Liver (tissue), 9 donors: ENCODE results near the gene EEFSEC. TPM values are rescaled to one million over a fixed set of nuclear protein-coding genes. Genes with fewer than 3 reads are reported as not detected.

Source experiments
- DNase-seq: peaks from one replicate; pipeline ENCODE4 v3.0.0-alpha.2; 2017; ENCODE audit warnings: low spot score
- H3K27ac ChIP-seq, 2 donors: one replicate each; pipeline ENCODE4 v1.7.0; 2013; ENCODE audit warnings: inconsistent platforms in 2 of 2, low read length in 2 of 2, control low read depth in 1 of 2, low read depth in 1 of 2, mild to moderate bottlenecking in 1 of 2
- H3K27me3 ChIP-seq, 4 donors: one replicate each; pipeline versions ENCODE4 v1.6.1 to v1.7.0; 2013; ENCODE audit warnings: low read length in 3 of 4, inconsistent platforms in 1 of 4, mild to moderate bottlenecking in 1 of 4, moderate library complexity in 1 of 4; ENCODE audit not compliant: control insufficient read depth in 4 of 4, insufficient read depth in 4 of 4
- H3K36me3 ChIP-seq, 4 donors: one replicate each; pipeline versions ENCODE4 v1.6.1 to v1.7.0; 2013; ENCODE audit warnings: low read length in 3 of 4, mild to moderate bottlenecking in 3 of 4, low read depth in 1 of 4, moderate library complexity in 1 of 4; ENCODE audit not compliant: control insufficient read depth in 4 of 4, insufficient read depth in 3 of 4
- H3K4me1 ChIP-seq, 4 donors: one replicate each; pipeline versions ENCODE4 v1.6.1 to v1.7.0; 2013; ENCODE audit warnings: low read length in 3 of 4, mild to moderate bottlenecking in 3 of 4, moderate library complexity in 1 of 4; ENCODE audit not compliant: control insufficient read depth in 4 of 4, insufficient read depth in 4 of 4
- H3K4me3 ChIP-seq, 3 donors: one replicate each; pipeline versions ENCODE4 v1.6.1 to v1.7.0; 2013; ENCODE audit warnings: low read length in 3 of 3, control low read depth in 1 of 3, low read depth in 1 of 3, mild to moderate bottlenecking in 1 of 3
- H3K9ac ChIP-seq, 2 donors: one replicate each; pipeline ENCODE4 v1.7.0; 2013; ENCODE audit warnings: low read length in 2 of 2, mild to moderate bottlenecking in 2 of 2, moderate library complexity in 2 of 2, control low read depth in 1 of 2, low read depth in 1 of 2
- H3K9me3 ChIP-seq, 4 donors: one replicate each; pipeline versions ENCODE4 v1.6.1 to v1.7.0; 2013; ENCODE audit warnings: low read length in 3 of 4; ENCODE audit not compliant: control insufficient read depth in 4 of 4
- EGR1 ChIP-seq, 2 donors: IDR thresholded peaks; 2 replicates each; pipeline ENCODE4 v1.6.1; 2016 to 2018; ENCODE audit warnings: antibody characterized with exemption in 2 of 2, low read depth in 2 of 2
- FOXA1 ChIP-seq: IDR thresholded peaks from 2 replicates; pipeline ENCODE4 v1.6.1; 2016; ENCODE audit warnings: antibody characterized with exemption
- FOXA2 ChIP-seq: IDR thresholded peaks from 2 replicates; pipeline ENCODE4 v1.6.1; 2016; ENCODE audit warnings: antibody characterized with exemption
- GABPA ChIP-seq, 2 donors: IDR thresholded peaks in 1 of 2; conservative IDR thresholded peaks in 1 of 2; 2 replicates each; pipeline ENCODE4 v1.6.1; 2016; ENCODE audit warnings: antibody characterized with exemption in 2 of 2, mild to moderate bottlenecking in 1 of 2, moderate library complexity in 1 of 2
- HNF4A ChIP-seq, 2 donors: conservative IDR thresholded peaks; 2 replicates each; pipeline ENCODE4 v1.6.1; 2016; ENCODE audit warnings: antibody characterized with exemption in 2 of 2, mild to moderate bottlenecking in 2 of 2
- HNF4G ChIP-seq: IDR thresholded peaks from 2 replicates; pipeline ENCODE4 v1.6.1; 2016; ENCODE audit warnings: antibody characterized with exemption
- JUND ChIP-seq, 2 donors: IDR thresholded peaks; 2 replicates each; pipeline ENCODE4 v1.6.1; 2016; ENCODE audit warnings: antibody characterized with exemption in 2 of 2
- NR2F2 ChIP-seq: IDR thresholded peaks from 2 replicates; pipeline ENCODE4 v1.6.1; 2016; ENCODE audit warnings: antibody characterized with exemption
- RAD21 ChIP-seq, 2 donors: IDR thresholded peaks; 2 replicates each; pipeline ENCODE4 v1.6.1; 2016; ENCODE audit warnings: antibody characterized with exemption in 2 of 2, mild to moderate bottlenecking in 2 of 2
- RXRA ChIP-seq, 2 donors: IDR thresholded peaks; 2 replicates each; pipeline ENCODE4 v1.6.1; 2017 to 2018; ENCODE audit warnings: antibody characterized with exemption in 2 of 2, mild to moderate bottlenecking in 1 of 2
- SP1 ChIP-seq: IDR thresholded peaks from 2 replicates; pipeline ENCODE4 v1.6.1; 2018; ENCODE audit warnings: antibody characterized with exemption, mild to moderate bottlenecking
- TAF1 ChIP-seq: conservative IDR thresholded peaks from 2 replicates; pipeline ENCODE4 v1.6.1; 2016; ENCODE audit warnings: antibody characterized with exemption, mild to moderate bottlenecking
- YY1 ChIP-seq: IDR thresholded peaks from 2 replicates; pipeline ENCODE4 v1.6.1; 2016; ENCODE audit warnings: antibody characterized with exemption, mild to moderate bottlenecking
- WGBS: extraction: QIAGEN DNeasy Blood & Tissue Kit; methylation state at CpG from one replicate; pipeline ENCODE4 v1.1.7; 2013; 5-methylcytosine and 5-hydroxymethylcytosine counted together
- polyA plus RNA-seq, 2 donors: library from polyadenylated mRNA; stranded (reverse) in 1 of 2; unstranded in 1 of 2; fragments of 200-250 nt in 1 of 2; fragments of >200 nt in 1 of 2; fragmentation: Nextera tagmentation in 1 of 2; extraction: Ambion mirVana in 1 of 2; gene quantifications; one replicate each; pipeline versions ENCODE4 v1.2.1 to v1.2.3, GENCODE V29; 2013 to 2015
- total RNA-seq, 2 donors: library from RNA; depleted of rRNA; stranded (reverse); fragments of >200 nt; gene quantifications; one replicate each; pipeline ENCODE4 v1.2.3, GENCODE V29; 2014
- TF ChIP-seq, protein P1 (sequence below): IDR thresholded peaks from 2 replicates; pipeline ENCODE4 v1.6.1; 2016; ENCODE audit warnings: antibody characterized with exemption
- TF ChIP-seq, protein P2 (sequence below): IDR thresholded peaks from 2 replicates; pipeline ENCODE4 v1.6.1; 2016; ENCODE audit warnings: antibody characterized with exemption
- TF ChIP-seq, protein P3 (sequence below): IDR thresholded peaks from 2 replicates; pipeline ENCODE4 v1.6.1; 2016; ENCODE audit warnings: antibody characterized with exemption
- TF ChIP-seq, protein P4 (sequence below): fragments of 150-350 bp; IDR thresholded peaks from 2 replicates; pipeline ENCODE4 v1.5.1; 2017; ENCODE audit warnings: improper control_type of control experiment, low read depth, low read length; ENCODE audit not compliant: missing input control
- donor health status: healthy.
- donor health status: healthy.
- donor health status: healthy.
- donor health status: healthy.
- donor health status: healthy.

EEFSEC gene
- total and polyA plus RNA-seq, 4 donors: 8.4 to 13.1 (median 10.7) TPM

DNA sequence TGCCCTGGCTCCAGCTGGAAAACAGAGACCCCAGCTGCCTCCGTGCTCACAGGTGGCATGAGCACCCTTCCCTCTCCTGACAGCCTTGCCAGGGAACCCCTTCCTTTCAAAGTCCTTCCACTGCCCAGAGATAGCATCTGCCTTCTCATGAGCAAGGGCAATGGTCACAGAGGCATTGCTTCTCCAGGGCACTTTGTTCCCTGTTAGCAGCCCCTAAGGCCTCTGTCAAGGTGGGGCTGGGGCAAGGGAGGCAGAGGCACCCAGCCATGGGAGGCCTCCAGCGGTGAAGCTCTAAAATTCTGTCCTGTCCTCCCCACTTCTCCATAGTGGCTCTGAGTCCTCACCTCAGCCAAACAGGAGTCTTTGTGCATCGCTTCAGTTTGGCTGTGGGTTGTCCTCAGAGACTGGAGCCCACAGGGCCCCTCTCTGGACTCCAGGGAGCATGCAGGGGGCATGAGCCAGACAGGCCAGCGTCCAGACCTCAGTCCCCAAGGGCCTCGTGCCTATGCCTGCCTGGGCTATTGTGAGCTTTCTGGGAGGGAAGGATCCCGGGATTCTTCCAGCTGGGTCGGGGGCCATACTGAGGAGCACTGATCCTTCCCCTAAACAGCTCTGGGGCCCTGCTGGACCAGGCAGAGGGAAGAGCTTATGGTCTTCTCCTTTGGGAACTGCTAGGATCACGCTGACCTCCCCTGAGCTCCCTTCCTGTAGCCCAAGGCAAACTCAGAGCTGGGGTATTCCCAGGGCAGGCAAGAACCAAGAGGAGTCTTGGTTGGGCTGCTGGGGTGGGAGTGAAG lies 206.8 kb downstream of the EEFSEC start:
- Histone ChIP-seq H3K4me1 (peaks cover 0 to 1% (median 0%) of the 10 kb centered on the region in 4 donors), H3K9ac (no peak overlapping the region), H3K9me3 (no peaks in the 10 kb centered on the region), H3K27ac (no peak overlapping the region), H3K27me3 (no peaks in the 10 kb centered on the region), H3K36me3 (peaks cover 0 to 12% (median 0%) of the 10 kb centered on the region in 4 donors), H3K4me3 (no peak overlapping the region)
- no peak for DNase-seq
- WGBS: 85% methylated on average over 8 of the region's 8 CpGs
- no peak for TF ChIP-seq FOXA2
- no peak for TF ChIP-seq RXRA (IDR thresholded peaks at IDR 0.05)
- no peak for TF ChIP-seq YY1
- TF ChIP-seq, protein P1, sequence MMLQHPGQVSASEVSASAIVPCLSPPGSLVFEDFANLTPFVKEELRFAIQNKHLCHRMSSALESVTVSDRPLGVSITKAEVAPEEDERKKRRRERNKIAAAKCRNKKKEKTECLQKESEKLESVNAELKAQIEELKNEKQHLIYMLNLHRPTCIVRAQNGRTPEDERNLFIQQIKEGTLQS: no peak
- no peak for TF ChIP-seq JUND (IDR thresholded peaks at IDR 0.05)
- TF ChIP-seq NR2F2: no peak

DNA sequence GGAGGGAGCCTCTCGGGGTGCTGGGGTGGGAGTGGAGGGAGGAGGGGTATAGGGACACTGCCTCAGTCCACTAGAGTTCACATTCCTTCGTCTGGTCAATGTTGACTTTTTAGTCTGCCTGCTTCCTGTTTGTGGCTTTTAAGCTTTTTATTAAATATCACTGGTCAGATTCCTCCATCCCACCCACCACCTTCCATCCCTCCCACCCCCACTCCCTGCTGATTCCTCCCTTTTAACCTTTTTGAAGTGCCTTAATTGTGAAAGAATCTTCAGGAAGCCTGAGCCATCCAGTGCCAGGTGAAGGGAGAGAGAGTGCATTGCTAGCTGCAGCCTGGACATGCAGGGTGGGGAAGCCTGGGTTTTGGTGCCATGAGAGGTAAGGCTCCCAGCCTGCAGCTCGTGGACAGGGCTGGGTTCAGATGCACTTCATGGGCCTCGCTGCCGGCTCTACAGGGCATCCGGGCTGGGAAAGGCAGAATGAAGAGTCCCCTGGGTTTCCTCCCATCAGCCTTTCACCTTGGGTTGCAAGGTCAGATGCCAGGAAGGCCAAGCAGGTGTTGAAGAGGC lies 207.5 kb downstream of the EEFSEC start:
- Histone ChIP-seq H3K36me3 (peaks cover 0 to 12% (median 1%) of the 10 kb centered on the region in 4 donors), H3K4me3 (no peak overlapping the region), H3K4me1 (peaks cover 0 to 1% (median 0%) of the 10 kb centered on the region in 4 donors), H3K9ac (no peak overlapping the region), H3K27me3 (no peaks in the 10 kb centered on the region), H3K27ac (no peak overlapping the region), H3K9me3 (no peaks in the 10 kb centered on the region)
- no peak for DNase-seq
- no peak for TF ChIP-seq RXRA (IDR thresholded peaks at IDR 0.05)
- no peak for TF ChIP-seq NR2F2
- TF ChIP-seq, protein P1: no peak
- TF ChIP-seq YY1: no peak
- no peak for TF ChIP-seq RAD21 (IDR thresholded peaks at IDR 0.05)
- WGBS: 85% methylated on average over 6 of the region's 6 CpGs

DNA sequence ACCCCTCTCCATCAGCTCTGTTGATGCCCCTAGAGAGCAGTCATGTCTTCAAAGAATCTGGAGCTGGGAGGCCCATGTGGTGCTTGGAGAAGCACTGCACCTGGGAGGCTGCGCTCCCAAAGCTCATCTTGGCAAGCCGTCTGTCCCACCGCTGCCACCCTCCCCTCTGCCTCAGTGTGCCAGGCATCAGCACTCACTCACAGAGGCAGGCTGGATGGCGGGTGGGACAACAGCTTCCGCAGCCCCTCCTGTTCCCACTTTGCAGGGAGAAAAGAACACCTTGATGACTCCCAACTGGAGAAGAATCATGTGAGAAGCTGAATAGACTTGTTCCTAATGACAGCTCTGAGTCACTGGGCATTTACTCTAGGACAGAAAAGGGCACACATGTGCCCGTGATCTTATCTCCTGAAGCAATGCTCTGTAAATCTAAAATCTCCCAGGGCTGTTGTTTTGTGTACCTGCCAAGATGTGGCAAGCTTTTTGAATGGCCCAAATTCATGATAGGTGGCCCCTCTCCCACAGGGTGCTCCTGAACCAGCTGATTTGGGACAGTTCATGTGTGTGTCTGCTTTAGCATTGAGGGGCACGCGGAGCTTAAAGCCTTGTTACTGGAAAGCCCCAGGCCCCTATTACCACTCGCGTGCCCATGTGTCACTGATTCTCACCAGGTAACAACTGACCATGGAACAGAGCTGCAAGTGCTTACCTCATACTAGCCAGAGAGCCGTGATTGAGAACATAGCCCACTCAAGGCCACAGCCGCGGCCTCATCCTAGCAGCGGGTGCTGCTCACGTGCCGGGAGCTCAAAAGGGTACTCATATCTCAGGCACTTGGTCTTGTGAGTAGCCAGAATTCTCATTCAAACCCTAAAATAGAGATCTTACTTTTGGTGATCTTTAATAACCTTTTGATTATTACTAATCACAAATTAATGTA lies 209.0 kb downstream of the EEFSEC start:
- Histone ChIP-seq H3K4me3 (no peak overlapping the region), H3K4me1 (peaks cover 0 to 1% (median 0%) of the 10 kb centered on the region in 4 donors), H3K9ac (no peak overlapping the region), H3K27ac (no peak overlapping the region), H3K27me3 (no peaks in the 10 kb centered on the region), H3K9me3 (no peaks in the 10 kb centered on the region), H3K36me3 (peaks cover 0 to 12% (median 1%) of the 10 kb centered on the region in 4 donors)
- DNase-seq: no peak
- 96% methylated on average over 16 of the region's 16 CpGs for WGBS
- TF ChIP-seq, protein P1: no peak
- no peak for TF ChIP-seq RAD21 (IDR thresholded peaks at IDR 0.05)
- no peak for TF ChIP-seq HNF4A (conservative IDR thresholded peaks at IDR 0.05)
- no peak for TF ChIP-seq YY1
- TF ChIP-seq EGR1 (IDR thresholded peaks at IDR 0.05; ENCODE audit: low read depth in 2 of 2): no peak
- no peak for TF ChIP-seq NR2F2
- TF ChIP-seq HNF4G: no peak
- no peak for TF ChIP-seq FOXA1
- TF ChIP-seq TAF1: no peak
- TF ChIP-seq JUND (IDR thresholded peaks at IDR 0.05): no peak
- no peak for TF ChIP-seq RXRA (IDR thresholded peaks at IDR 0.05)
- TF ChIP-seq, protein P2, sequence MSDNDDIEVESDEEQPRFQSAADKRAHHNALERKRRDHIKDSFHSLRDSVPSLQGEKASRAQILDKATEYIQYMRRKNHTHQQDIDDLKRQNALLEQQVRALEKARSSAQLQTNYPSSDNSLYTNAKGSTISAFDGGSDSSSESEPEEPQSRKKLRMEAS: no peak
- TF ChIP-seq, protein P3, sequence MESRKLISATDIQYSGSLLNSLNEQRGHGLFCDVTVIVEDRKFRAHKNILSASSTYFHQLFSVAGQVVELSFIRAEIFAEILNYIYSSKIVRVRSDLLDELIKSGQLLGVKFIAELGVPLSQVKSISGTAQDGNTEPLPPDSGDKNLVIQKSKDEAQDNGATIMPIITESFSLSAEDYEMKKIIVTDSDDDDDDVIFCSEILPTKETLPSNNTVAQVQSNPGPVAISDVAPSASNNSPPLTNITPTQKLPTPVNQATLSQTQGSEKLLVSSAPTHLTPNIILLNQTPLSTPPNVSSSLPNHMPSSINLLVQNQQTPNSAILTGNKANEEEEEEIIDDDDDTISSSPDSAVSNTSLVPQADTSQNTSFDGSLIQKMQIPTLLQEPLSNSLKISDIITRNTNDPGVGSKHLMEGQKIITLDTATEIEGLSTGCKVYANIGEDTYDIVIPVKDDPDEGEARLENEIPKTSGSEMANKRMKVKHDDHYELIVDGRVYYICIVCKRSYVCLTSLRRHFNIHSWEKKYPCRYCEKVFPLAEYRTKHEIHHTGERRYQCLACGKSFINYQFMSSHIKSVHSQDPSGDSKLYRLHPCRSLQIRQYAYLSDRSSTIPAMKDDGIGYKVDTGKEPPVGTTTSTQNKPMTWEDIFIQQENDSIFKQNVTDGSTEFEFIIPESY: no peak
- TF ChIP-seq GABPA (IDR thresholded peaks at IDR 0.05 in 1 of 2, conservative IDR thresholded peaks at IDR 0.05 in 1 of 2): no peak
- TF ChIP-seq, protein P4, sequence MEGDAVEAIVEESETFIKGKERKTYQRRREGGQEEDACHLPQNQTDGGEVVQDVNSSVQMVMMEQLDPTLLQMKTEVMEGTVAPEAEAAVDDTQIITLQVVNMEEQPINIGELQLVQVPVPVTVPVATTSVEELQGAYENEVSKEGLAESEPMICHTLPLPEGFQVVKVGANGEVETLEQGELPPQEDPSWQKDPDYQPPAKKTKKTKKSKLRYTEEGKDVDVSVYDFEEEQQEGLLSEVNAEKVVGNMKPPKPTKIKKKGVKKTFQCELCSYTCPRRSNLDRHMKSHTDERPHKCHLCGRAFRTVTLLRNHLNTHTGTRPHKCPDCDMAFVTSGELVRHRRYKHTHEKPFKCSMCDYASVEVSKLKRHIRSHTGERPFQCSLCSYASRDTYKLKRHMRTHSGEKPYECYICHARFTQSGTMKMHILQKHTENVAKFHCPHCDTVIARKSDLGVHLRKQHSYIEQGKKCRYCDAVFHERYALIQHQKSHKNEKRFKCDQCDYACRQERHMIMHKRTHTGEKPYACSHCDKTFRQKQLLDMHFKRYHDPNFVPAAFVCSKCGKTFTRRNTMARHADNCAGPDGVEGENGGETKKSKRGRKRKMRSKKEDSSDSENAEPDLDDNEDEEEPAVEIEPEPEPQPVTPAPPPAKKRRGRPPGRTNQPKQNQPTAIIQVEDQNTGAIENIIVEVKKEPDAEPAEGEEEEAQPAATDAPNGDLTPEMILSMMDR: no peak
- no peak for TF ChIP-seq SP1
- no peak for TF ChIP-seq FOXA2
